ENCODE results near the gene MAML2. TPM values are rescaled to one million over a fixed set of nuclear protein-coding genes. Genes with fewer than 3 reads are reported as not detected.

MAML2 gene
- total RNA-seq, 1 experiment from 2014 or later: 2.7 TPM

DNA sequence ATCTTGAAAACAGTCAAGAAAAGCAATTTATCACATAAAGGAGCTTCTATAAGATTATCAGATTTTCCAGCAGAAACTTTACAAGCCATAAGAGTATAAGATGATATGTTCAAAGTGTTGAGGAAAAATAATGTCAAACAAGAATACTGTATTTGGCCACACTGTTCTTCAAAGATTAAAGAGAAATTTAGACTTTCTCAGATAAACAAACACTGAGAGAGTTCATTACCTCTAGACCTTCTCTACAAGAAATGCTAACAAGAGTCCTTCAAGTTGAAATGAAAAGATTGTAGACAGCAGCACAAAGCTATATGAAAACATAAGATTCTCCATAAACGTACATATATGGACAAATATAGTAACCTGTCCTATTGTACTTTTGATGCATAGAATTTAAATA, 411.1 kb downstream of the MAML2 start:
- Histone ChIP-seq H2BK15ac (ENCODE audit: low read depth, low read length) (no peak overlapping the region), H3K4me1 (ENCODE audit: insufficient read depth, low read length) (no peaks in the 10 kb centered on the region), H2BK5ac (ENCODE audit: insufficient read length, low read length) (no peak overlapping the region), H3K79me2 (ENCODE audit: insufficient read depth, low read length) (no peaks in the 10 kb centered on the region), H3K79me1 (ENCODE audit: insufficient read depth, low read depth, low read length, poor library complexity, severe bottlenecking) (no peaks in the 10 kb centered on the region), H4K20me1 (ENCODE audit: control insufficient read depth, insufficient read depth, insufficient read length) (no peaks in the 10 kb centered on the region), H3K4me2 (ENCODE audit: insufficient read depth, insufficient read length, low read length) (no peak overlapping the region), H3K18ac (ENCODE audit: insufficient read length, low read depth, low read length) (no peak overlapping the region), H3K14ac (ENCODE audit: insufficient read depth, low read length) (no peak overlapping the region), H3T11ph (ENCODE audit: low read length) (no peak overlapping the region), H3K9me3 (ENCODE audit: control insufficient read depth, low read depth, low read length) (no peaks in the 10 kb centered on the region), H2AK5ac (ENCODE audit: insufficient read length, low read length) (no peak overlapping the region), H2AFZ (ENCODE audit: low read length) (no peak overlapping the region), H2BK20ac (ENCODE audit: low read depth, low read length, poor library complexity, severe bottlenecking) (no peak overlapping the region), H3K27me3 (ENCODE audit: insufficient read depth, low read length) (no peaks in the 10 kb centered on the region), H3K23ac (ENCODE audit: insufficient read length, low read depth, low read length) (no peak overlapping the region), H3K4ac (ENCODE audit: low read depth, low read length) (no peak overlapping the region), H4K5ac (ENCODE audit: insufficient read length, low read depth, low read length) (no peak overlapping the region), H3K27ac (ENCODE audit: insufficient read length, low read depth, low read length) (no peak overlapping the region), H3K23me2 (ENCODE audit: insufficient read length, low read depth, low read length, poor library complexity, severe bottlenecking) (no peaks in the 10 kb centered on the region), H4K8ac (replicated peaks; ENCODE audit: insufficient read length, low read depth, low read length) (no peak overlapping the region), H3K9ac (ENCODE audit: extremely low read depth, insufficient read length, low read length) (no peak overlapping the region), H2BK120ac (ENCODE audit: low read depth, low read length, poor library complexity, severe bottlenecking) (no peak overlapping the region), H2BK12ac (ENCODE audit: insufficient read length, low read depth, low read length) (no peak overlapping the region), H4K91ac (ENCODE audit: insufficient read length, low read depth, low read length) (no peak overlapping the region), H3K56ac (ENCODE audit: insufficient read length, low read depth, low read length) (no peak overlapping the region)
- Mint-ChIP-seq H3K4me1 (no peaks in the 10 kb centered on the region), H3K9me3 (peaks cover 0 to 3% of the 10 kb centered on the region in 2 experiments; a peak in 3 of 5 replicates), H3K27ac (no peak overlapping the region), H3K36me3 (ENCODE audit: insufficient read depth in 1 of 3, low read depth in 3 of 3) (no peaks in the 10 kb centered on the region), H3K4me3 (no peak overlapping the region), H3K27me3 (ENCODE audit: low read depth) (peaks cover 3% of the 10 kb centered on the region; the same call in 1 of the 2 replicates)
- WGBS (ENCODE audit: extremely low coverage, insufficient read length, low lambda C conversion rate): no CpG with 5 or more reads among the region's 1 CpG
- TF ChIP-seq, protein P1, sequence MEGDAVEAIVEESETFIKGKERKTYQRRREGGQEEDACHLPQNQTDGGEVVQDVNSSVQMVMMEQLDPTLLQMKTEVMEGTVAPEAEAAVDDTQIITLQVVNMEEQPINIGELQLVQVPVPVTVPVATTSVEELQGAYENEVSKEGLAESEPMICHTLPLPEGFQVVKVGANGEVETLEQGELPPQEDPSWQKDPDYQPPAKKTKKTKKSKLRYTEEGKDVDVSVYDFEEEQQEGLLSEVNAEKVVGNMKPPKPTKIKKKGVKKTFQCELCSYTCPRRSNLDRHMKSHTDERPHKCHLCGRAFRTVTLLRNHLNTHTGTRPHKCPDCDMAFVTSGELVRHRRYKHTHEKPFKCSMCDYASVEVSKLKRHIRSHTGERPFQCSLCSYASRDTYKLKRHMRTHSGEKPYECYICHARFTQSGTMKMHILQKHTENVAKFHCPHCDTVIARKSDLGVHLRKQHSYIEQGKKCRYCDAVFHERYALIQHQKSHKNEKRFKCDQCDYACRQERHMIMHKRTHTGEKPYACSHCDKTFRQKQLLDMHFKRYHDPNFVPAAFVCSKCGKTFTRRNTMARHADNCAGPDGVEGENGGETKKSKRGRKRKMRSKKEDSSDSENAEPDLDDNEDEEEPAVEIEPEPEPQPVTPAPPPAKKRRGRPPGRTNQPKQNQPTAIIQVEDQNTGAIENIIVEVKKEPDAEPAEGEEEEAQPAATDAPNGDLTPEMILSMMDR (conservative IDR thresholded peaks at IDR 0.05): no peak
- no peak for DNase-seq
